Measurements from ENCODE around the gene C3orf52. TPM values are rescaled to one million over a fixed set of nuclear protein-coding genes. Genes with fewer than 3 reads are reported as not detected.
"Not testable (repeated sequence)": the region's sequence is repeated elsewhere in the genome, so short reads cannot be mapped to it uniquely, and the experiment has no call there.

C3orf52 gene
- polyA plus RNA-seq (2013, experiment 1 of 4): 8.0 TPM
- polyA plus RNA-seq (2013, experiment 2 of 4): 5.8 TPM
- 5.1 TPM for polyA plus RNA-seq (2013, experiment 3 of 4)
- polyA plus RNA-seq (2013, experiment 4 of 4): 4.5 TPM

DNA sequence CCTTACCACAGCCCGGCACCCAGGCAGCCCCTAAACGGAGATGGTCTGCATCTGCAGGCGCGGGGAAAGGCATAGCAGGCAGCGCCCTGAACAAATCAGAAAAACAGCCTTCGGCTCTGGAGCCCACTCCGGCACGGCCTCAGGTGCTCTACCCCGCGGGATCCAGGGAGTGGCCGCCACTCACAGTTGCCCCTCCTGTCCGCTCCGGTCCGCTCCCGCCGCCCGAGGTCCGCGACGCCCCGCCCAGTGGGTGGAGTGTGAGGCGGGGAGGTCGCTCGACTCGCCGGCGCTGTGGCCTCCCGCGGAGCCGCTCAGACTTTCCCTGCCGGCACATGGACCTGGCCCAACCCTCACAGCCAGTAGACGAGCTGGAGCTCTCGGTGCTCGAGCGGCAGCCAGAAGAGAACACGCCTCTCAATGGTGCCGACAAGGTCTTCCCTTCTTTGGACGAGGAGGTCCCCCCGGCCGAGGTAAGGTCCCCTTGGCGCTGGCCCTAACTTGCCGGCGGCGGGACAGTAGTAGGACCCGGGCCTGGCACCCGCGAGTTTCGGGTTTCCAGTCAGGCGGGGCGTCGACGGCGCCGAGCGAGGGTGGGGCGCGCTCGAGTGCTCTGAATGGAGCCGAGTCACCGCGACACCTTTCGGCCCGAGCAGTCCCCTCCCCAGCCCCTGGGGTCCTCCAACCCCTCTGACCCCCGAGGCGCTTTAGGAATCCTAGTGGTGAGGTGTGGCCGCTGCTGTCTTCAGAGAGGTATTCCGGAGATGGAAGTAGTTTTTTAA, at the start of gene C3orf52:
C3orf52 (plus strand) TSS at position 314 of the 779 bp plus-strand sequence; CDS start at position 333, 19 bp downstream.
- Histone ChIP-seq H3K4me3 (ENCODE audit: insufficient read depth, low read depth, low read length) (peak within 1 kb of the TSS; percentile 50), H3K9me3 (ENCODE audit: control insufficient read depth, low read length) (no peaks in the 10 kb centered on the region), H3K27me3 (ENCODE audit: control insufficient read depth, insufficient read depth, low read length, poor library complexity, severe bottlenecking) (peaks cover 40% of the 10 kb centered on the region), H3K36me3 (ENCODE audit: control insufficient read depth, insufficient read depth, low read length) (no peaks in the 10 kb centered on the region), H3K27ac (ENCODE audit: insufficient read depth, low read depth, low read length, poor library complexity, severe bottlenecking) (no peak within 1 kb of the TSS), H3K4me1 (ENCODE audit: control insufficient read depth, insufficient read depth, low read length) (no peaks in the 10 kb centered on the region)
- WGBS, 2 experiments: 0 to 1% methylated on average over 67 of the region's 67 CpGs

GRCh38 chr3:112037194-112037593, 49.0 kb upstream of the C3orf52 start:
- H3K27me3 ChIP-seq (ENCODE audit: control insufficient read depth, insufficient read depth, low read length, poor library complexity, severe bottlenecking); H3K4me1 ChIP-seq (ENCODE audit: control insufficient read depth, insufficient read depth, low read length); H3K9me3 ChIP-seq (ENCODE audit: control insufficient read depth, low read length); H3K36me3 ChIP-seq (ENCODE audit: control insufficient read depth, insufficient read depth, low read length); H3K27ac ChIP-seq (ENCODE audit: insufficient read depth, low read depth, low read length, poor library complexity, severe bottlenecking); H3K4me3 ChIP-seq (ENCODE audit: insufficient read depth, low read depth, low read length): not testable (repeated sequence)
- WGBS, 2 experiments: 70 to 90% methylated on average over 2 to 4 of the region's 4 CpGs

DNA sequence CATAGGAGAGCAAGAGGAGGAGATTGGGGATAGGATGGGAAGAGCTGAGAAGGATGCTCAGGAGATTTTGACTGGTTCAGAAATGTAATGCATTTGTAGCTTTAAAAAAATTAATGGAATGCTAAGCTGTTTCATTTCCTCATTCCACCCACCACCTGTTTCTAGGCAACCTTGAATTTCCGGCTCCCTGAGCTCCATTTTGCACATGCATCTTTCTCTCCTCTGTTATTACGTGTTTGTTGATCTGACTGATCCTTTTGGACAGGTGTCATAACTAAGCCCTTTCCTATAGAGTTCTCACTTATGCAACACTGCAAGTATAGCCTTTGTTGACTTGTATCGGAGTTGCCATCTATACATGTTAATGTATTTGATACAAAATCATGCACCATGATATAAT, 47.3 kb upstream of the C3orf52 start:
- WGBS, 2 experiments: 93 to 96% methylated on average over 2 to 3 of the region's 3 CpGs
- H3K27ac ChIP-seq (ENCODE audit: insufficient read depth, low read depth, low read length, poor library complexity, severe bottlenecking): no peak overlapping the region
- H3K4me1 ChIP-seq (ENCODE audit: control insufficient read depth, insufficient read depth, low read length): no peaks in the 10 kb centered on the region
- no peaks in the 10 kb centered on the region for H3K36me3 ChIP-seq (ENCODE audit: control insufficient read depth, insufficient read depth, low read length)
- no peak overlapping the region for H3K4me3 ChIP-seq (ENCODE audit: insufficient read depth, low read depth, low read length)
- H3K9me3 ChIP-seq (ENCODE audit: control insufficient read depth, low read length): no peaks in the 10 kb centered on the region
- H3K27me3 ChIP-seq (ENCODE audit: control insufficient read depth, insufficient read depth, low read length, poor library complexity, severe bottlenecking): no peaks in the 10 kb centered on the region

DNA sequence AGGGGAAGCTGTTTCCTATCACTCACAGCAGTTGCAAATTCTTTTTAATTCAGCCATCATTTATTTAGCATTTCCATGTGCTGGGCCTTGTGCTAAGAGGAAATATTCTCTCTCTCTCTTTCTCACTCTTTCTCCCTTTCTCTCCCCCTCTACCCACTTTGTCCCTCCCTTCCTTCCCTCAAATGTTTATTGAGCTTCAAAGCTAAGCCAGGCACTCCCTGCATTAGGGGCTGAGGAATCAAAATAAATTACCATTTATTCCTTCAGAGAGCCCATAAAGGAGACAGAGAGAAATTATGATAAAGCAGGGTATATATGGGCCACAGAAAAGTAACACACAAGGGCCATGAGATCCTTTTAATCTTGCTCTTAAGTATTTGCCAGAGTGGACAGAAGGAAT, 44.9 kb upstream of the C3orf52 start:
- no peaks in the 10 kb centered on the region for H3K36me3 ChIP-seq (ENCODE audit: control insufficient read depth, insufficient read depth, low read length)
- no peaks in the 10 kb centered on the region for H3K9me3 ChIP-seq (ENCODE audit: control insufficient read depth, low read length)

DNA sequence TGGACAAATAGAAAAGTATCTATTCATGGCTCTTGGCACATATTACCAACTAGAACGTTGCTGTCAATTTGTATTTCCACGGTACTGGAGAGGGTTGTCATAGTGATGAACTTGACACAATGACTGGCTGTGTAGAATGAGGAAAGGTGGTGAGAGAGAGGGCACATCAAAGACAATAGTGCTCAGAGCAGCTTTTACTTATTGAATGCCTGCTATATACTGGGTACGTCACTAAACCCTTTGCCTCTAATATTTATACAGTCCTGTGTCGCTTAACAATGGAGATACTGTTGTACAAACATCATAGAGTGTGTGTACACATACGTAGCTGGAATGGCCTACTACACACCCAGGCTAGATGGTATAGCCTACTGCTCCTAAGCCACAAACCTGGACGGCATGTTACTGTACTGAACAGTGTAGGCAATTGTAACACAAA, 43.3 kb upstream of the C3orf52 start:
- no peaks in the 10 kb centered on the region for H3K27me3 ChIP-seq (ENCODE audit: control insufficient read depth, insufficient read depth, low read length, poor library complexity, severe bottlenecking)
- H3K27ac ChIP-seq (ENCODE audit: insufficient read depth, low read depth, low read length, poor library complexity, severe bottlenecking): no peak overlapping the region
- no peaks in the 10 kb centered on the region for H3K36me3 ChIP-seq (ENCODE audit: control insufficient read depth, insufficient read depth, low read length)
- H3K4me3 ChIP-seq (ENCODE audit: insufficient read depth, low read depth, low read length): no peak overlapping the region
- no peaks in the 10 kb centered on the region for H3K4me1 ChIP-seq (ENCODE audit: control insufficient read depth, insufficient read depth, low read length)
- 84 to 89% methylated on average over 6 of the region's 6 CpGs for WGBS, 2 experiments
- no peaks in the 10 kb centered on the region for H3K9me3 ChIP-seq (ENCODE audit: control insufficient read depth, low read length)

More for the DNA sequence above, 44.9 kb upstream of the C3orf52 start:
- no peak overlapping the region for H3K4me3 ChIP-seq (ENCODE audit: insufficient read depth, low read depth, low read length)
- no peak overlapping the region for H3K27ac ChIP-seq (ENCODE audit: insufficient read depth, low read depth, low read length, poor library complexity, severe bottlenecking)
- H3K27me3 ChIP-seq (ENCODE audit: control insufficient read depth, insufficient read depth, low read length, poor library complexity, severe bottlenecking): no peaks in the 10 kb centered on the region
- no peaks in the 10 kb centered on the region for H3K4me1 ChIP-seq (ENCODE audit: control insufficient read depth, insufficient read depth, low read length)

GRCh38 chr3:112043621-112044201, 42.5 kb upstream of the C3orf52 start:
- Histone ChIP-seq H3K36me3 (ENCODE audit: control insufficient read depth, insufficient read depth, low read length) (no peaks in the 10 kb centered on the region), H3K27ac (ENCODE audit: insufficient read depth, low read depth, low read length, poor library complexity, severe bottlenecking) (no peak overlapping the region), H3K4me1 (ENCODE audit: control insufficient read depth, insufficient read depth, low read length) (no peaks in the 10 kb centered on the region), H3K4me3 (ENCODE audit: insufficient read depth, low read depth, low read length) (no peak overlapping the region), H3K9me3 (ENCODE audit: control insufficient read depth, low read length) (no peaks in the 10 kb centered on the region), H3K27me3 (ENCODE audit: control insufficient read depth, insufficient read depth, low read length, poor library complexity, severe bottlenecking) (no peaks in the 10 kb centered on the region)
- WGBS, 2 experiments: 8% methylated on average over 7 of the region's 7 CpGs

GRCh38 chr3:112046599-112046998, 39.6 kb upstream of the C3orf52 start:
- H3K27me3 ChIP-seq (ENCODE audit: control insufficient read depth, insufficient read depth, low read length, poor library complexity, severe bottlenecking): no peaks in the 10 kb centered on the region
- H3K4me3 ChIP-seq (ENCODE audit: insufficient read depth, low read depth, low read length): no peak overlapping the region
- WGBS, 2 experiments: 75% methylated on average over 4 of the region's 4 CpGs; no CpG with 5 or more reads in 1 of the 2 experiments
- H3K36me3 ChIP-seq (ENCODE audit: control insufficient read depth, insufficient read depth, low read length): no peaks in the 10 kb centered on the region
- H3K9me3 ChIP-seq (ENCODE audit: control insufficient read depth, low read length): no peaks in the 10 kb centered on the region
- H3K4me1 ChIP-seq (ENCODE audit: control insufficient read depth, insufficient read depth, low read length): no peaks in the 10 kb centered on the region
- no peak overlapping the region for H3K27ac ChIP-seq (ENCODE audit: insufficient read depth, low read depth, low read length, poor library complexity, severe bottlenecking)

GRCh38 chr3:112047264-112047663, 38.9 kb upstream of the C3orf52 start:
- H3K36me3 ChIP-seq (ENCODE audit: control insufficient read depth, insufficient read depth, low read length): no peaks in the 10 kb centered on the region
- no peak overlapping the region for H3K4me3 ChIP-seq (ENCODE audit: insufficient read depth, low read depth, low read length)
- H3K27me3 ChIP-seq (ENCODE audit: control insufficient read depth, insufficient read depth, low read length, poor library complexity, severe bottlenecking): no peaks in the 10 kb centered on the region
- WGBS, 2 experiments: 78 to 83% methylated on average over 1 of the region's 1 CpG
- H3K27ac ChIP-seq (ENCODE audit: insufficient read depth, low read depth, low read length, poor library complexity, severe bottlenecking): no peak overlapping the region
- no peaks in the 10 kb centered on the region for H3K4me1 ChIP-seq (ENCODE audit: control insufficient read depth, insufficient read depth, low read length)
- H3K9me3 ChIP-seq (ENCODE audit: control insufficient read depth, low read length): no peaks in the 10 kb centered on the region

DNA sequence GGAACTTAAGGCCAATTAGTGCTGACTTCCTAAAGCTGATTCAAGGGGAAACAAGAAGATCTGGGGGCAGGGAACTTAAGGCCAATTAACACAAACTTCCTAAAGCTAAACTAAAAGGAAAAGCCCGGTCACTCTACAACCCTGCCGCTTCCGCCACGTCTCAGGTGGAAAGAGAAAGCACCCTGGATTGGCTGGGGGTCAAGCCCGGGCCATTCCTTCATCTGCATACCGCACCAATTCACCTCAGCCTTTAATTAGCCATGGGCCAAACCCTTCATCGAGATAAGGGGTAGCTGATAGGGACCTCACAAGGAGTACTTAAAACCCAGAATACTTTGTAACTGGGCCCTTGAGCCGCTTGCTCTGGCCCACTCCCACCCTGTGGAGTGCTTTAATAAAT, 37.3 kb upstream of the C3orf52 start:
- Histone ChIP-seq H3K27ac (ENCODE audit: insufficient read depth, low read depth, low read length, poor library complexity, severe bottlenecking) (no peak overlapping the region), H3K4me3 (ENCODE audit: insufficient read depth, low read depth, low read length) (no peak overlapping the region), H3K36me3 (ENCODE audit: control insufficient read depth, insufficient read depth, low read length) (no peaks in the 10 kb centered on the region), H3K9me3 (ENCODE audit: control insufficient read depth, low read length) (no peaks in the 10 kb centered on the region), H3K4me1 (ENCODE audit: control insufficient read depth, insufficient read depth, low read length) (peaks cover 15% of the 10 kb centered on the region), H3K27me3 (ENCODE audit: control insufficient read depth, insufficient read depth, low read length, poor library complexity, severe bottlenecking) (no peaks in the 10 kb centered on the region)
- 58 to 59% methylated on average over 8 of the region's 8 CpGs for WGBS, 2 experiments

- no peaks in the 10 kb centered on the region for H3K36me3 ChIP-seq (ENCODE audit: control insufficient read depth, insufficient read depth, low read length)
- no peaks in the 10 kb centered on the region for H3K27me3 ChIP-seq (ENCODE audit: control insufficient read depth, insufficient read depth, low read length, poor library complexity, severe bottlenecking)
- no peak overlapping the region for H3K27ac ChIP-seq (ENCODE audit: insufficient read depth, low read depth, low read length, poor library complexity, severe bottlenecking)
- H3K4me3 ChIP-seq (ENCODE audit: insufficient read depth, low read depth, low read length): no peak overlapping the region
- H3K4me1 ChIP-seq (ENCODE audit: control insufficient read depth, insufficient read depth, low read length): peaks cover 17% of the 10 kb centered on the region
- 0 to 13% methylated on average over 1 of the region's 1 CpG for WGBS, 2 experiments
- no peaks in the 10 kb centered on the region for H3K9me3 ChIP-seq (ENCODE audit: control insufficient read depth, low read length)
Observed at GRCh38 chr3:112053229-112053628, 33.0 kb upstream of the C3orf52 start.
